Adrenal gland (tissue), 5 donors: Measurements from ENCODE around the gene POTEJ.
"Not testable (repeated sequence)": the region's sequence is repeated elsewhere in the genome, so short reads cannot be mapped to it uniquely, and the experiment has no call there.

ENCODE experiments used
- CTCF ChIP-seq, 6 experiments: fragments of 450-650 bp in 4 of 6; fragments of 200-600 bp in 2 of 6; sonication (generic) in 1 of 6; IDR thresholded peaks; 1 replicate in 5 of 6; 2 replicates in 1 of 6; pipeline versions ENCODE4 v1.5.1 to v1.8.0; 2016 to 2021; ENCODE audit warnings: antibody characterized with exemption in 6 of 6, mild to moderate bottlenecking in 2 of 6, moderate library complexity in 1 of 6
- POLR2A ChIP-seq, 2 donors: fragments of 450-650 bp; IDR thresholded peaks; one replicate each; pipeline ENCODE4 v1.6.1; 2017; ENCODE audit warnings: antibody characterized with exemption in 2 of 2, mild to moderate bottlenecking in 2 of 2, moderate library complexity in 1 of 2
- donor health status: DM: no; HTN: no; CAD: no.

- TF ChIP-seq CTCF, POLR2A (IDR thresholded peaks at IDR 0.05): not testable (repeated sequence)
These were observed 56.3 kb downstream of the POTEJ start for GRCh38 chr2:130667516-130667915.
